PFSK-1 (cell line): ENCODE data around the gene SNRNP200.

ENCODE experiments used
- FOXP2 ChIP-seq: optimal IDR thresholded peaks from 2 replicates; pipeline ENCODE3; 2011; ENCODE audit warnings: borderline replicate concordance, control low read depth, inconsistent platforms; ENCODE audit not compliant: insufficient read depth; ENCODE audit errors: extremely low read length, extremely low read depth
- POLR2AphosphoS5 ChIP-seq: IDR thresholded peaks from 2 replicates; pipeline ENCODE4 v1.6.1; 2012; ENCODE audit warnings: low read depth, mild to moderate bottlenecking, control low read depth, low read length, moderate library complexity
- SIN3A ChIP-seq: IDR thresholded peaks from 2 replicates; pipeline ENCODE4 v1.6.1; 2012; ENCODE audit warnings: mild to moderate bottlenecking, low read length, moderate library complexity, borderline replicate concordance; ENCODE audit not compliant: insufficient read depth
- TAF1 ChIP-seq: IDR thresholded peaks from 2 replicates; pipeline ENCODE4 v1.6.1; 2012; ENCODE audit warnings: low read length, control low read depth, borderline replicate concordance; ENCODE audit not compliant: insufficient read depth
- TF ChIP-seq, protein P1 (sequence below), 2 experiments: IDR thresholded peaks; 2 replicates each; pipeline versions ENCODE4 v1.6.1 to v1.8.0; 2011 to 2012; ENCODE audit warnings: low read depth in 2 of 2, low read length in 2 of 2, control low read depth in 1 of 2, inconsistent platforms in 1 of 2, mild to moderate bottlenecking in 1 of 2, moderate library complexity in 1 of 2; ENCODE audit not compliant: insufficient read depth in 1 of 2

SNRNP200 gene

DNA sequence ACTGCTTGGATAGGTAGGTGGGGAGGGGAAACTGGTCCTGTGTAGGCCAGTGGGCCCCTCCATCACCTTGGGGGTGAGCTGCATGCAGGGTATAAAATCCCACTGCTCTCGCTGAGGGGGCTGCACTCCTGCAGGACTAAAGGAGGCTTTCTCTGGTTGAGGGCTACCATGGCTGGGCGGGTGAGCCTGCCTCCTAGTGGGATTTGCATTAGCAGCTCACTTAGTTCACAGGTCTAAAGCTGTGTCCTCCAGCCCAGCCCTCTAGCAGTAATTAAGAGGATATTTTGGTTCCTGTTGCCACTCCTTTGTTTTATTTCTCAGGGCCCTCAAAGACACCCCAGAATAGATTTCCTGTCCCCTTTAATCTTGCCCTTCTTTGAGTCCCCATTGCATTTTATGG is 64.1 kb downstream of the SNRNP200 start:
- TF ChIP-seq SIN3A (no peak), FOXP2 (no peak), TAF1 (no peak), POLR2AphosphoS5 (no peak)
- TF ChIP-seq, protein P1, sequence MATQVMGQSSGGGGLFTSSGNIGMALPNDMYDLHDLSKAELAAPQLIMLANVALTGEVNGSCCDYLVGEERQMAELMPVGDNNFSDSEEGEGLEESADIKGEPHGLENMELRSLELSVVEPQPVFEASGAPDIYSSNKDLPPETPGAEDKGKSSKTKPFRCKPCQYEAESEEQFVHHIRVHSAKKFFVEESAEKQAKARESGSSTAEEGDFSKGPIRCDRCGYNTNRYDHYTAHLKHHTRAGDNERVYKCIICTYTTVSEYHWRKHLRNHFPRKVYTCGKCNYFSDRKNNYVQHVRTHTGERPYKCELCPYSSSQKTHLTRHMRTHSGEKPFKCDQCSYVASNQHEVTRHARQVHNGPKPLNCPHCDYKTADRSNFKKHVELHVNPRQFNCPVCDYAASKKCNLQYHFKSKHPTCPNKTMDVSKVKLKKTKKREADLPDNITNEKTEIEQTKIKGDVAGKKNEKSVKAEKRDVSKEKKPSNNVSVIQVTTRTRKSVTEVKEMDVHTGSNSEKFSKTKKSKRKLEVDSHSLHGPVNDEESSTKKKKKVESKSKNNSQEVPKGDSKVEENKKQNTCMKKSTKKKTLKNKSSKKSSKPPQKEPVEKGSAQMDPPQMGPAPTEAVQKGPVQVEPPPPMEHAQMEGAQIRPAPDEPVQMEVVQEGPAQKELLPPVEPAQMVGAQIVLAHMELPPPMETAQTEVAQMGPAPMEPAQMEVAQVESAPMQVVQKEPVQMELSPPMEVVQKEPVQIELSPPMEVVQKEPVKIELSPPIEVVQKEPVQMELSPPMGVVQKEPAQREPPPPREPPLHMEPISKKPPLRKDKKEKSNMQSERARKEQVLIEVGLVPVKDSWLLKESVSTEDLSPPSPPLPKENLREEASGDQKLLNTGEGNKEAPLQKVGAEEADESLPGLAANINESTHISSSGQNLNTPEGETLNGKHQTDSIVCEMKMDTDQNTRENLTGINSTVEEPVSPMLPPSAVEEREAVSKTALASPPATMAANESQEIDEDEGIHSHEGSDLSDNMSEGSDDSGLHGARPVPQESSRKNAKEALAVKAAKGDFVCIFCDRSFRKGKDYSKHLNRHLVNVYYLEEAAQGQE (IDR thresholded peaks at IDR 0.05; ENCODE audit: insufficient read depth in 1 of 2, low read depth in 2 of 2, low read length in 2 of 2): no peak

DNA sequence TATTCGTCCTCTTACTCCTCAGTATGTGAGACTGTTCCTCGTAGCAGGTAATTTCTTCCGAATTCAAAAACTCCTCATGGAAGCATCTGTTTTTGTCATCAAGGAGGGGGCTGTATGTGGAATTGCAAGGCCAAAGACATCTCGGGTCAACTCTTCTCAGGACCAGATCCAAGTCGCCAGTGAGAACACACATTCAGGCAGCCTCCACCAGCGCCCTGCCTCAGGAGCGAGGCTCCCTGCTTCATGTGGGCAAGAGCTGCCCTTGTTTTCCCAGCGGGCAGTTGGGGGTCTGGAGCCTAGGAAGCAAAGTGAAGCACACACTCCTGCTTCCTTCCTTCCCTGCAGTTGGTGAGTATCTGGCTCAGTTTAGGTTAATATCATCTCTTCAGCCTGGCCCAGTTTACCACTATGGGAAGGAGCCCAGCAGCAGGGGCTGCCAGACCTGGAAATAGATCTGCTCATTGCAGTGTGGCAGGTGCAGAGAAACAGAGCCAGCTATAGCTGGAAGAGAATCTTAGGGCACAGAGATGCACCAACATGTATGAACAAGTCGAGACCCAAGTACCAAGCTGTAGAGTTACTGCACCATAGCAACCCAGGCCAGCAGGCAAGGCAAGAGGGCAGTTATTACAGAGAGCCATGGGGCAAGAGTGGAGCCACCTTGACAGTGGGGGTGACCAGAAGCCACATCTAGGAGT is 64.9 kb downstream of the SNRNP200 start:
- no peak for TF ChIP-seq TAF1
- TF ChIP-seq SIN3A: no peak
- no peak for TF ChIP-seq FOXP2
- no peak for TF ChIP-seq POLR2AphosphoS5
- TF ChIP-seq, protein P1 (IDR thresholded peaks at IDR 0.05; ENCODE audit: insufficient read depth in 1 of 2, low read depth in 2 of 2, low read length in 2 of 2): no peak

DNA sequence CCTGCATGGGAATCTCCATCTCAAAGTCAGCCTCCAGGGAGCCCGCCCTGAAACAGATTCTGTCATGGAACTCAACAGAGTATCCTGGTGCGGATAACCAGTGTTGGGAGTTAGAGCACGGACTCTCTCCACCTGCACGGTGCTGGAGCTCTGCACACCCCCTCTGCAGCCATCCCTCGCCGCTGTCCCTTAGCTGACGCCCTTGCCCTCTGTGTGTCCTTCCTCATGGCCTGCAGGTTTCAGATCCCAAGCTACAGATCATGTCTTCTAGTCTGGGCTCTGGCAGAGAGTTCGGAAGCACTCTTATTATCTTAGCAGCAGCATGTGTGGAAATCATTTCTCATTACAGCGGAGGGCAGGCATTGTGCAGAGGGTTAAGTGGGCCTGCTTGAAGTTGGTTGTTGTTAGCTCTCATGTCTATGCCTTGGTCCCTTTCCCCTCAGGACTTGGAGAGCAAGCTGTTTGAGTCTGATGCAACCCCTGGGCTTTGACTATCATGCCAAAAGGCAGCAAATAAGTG is 65.5 kb downstream of the SNRNP200 start:
- TF ChIP-seq, protein P1 (IDR thresholded peaks at IDR 0.05; ENCODE audit: insufficient read depth in 1 of 2, low read depth in 2 of 2, low read length in 2 of 2): no peak
- TF ChIP-seq FOXP2 (no peak), SIN3A (no peak), TAF1 (no peak), POLR2AphosphoS5 (no peak)

DNA sequence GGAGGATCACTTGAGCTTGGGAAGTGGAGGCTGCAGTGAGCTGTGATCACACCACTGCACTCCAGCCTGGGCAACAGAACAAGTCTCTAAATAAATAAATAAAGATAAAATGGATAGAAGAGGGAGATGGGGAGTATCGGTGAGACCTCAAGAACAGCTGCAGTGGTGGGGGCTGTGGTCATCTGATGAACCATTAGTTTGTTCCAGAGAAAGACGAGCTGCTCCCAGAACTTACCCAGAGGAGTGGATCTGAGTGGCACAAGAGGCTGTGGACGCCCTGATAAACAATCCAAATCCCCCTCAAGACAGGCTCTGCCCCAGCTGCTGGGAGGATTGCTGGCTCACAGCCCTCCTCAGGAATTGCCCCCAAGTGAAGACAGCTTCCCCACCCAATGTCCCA is 66.3 kb downstream of the SNRNP200 start:
- no peak for TF ChIP-seq FOXP2
- TF ChIP-seq POLR2AphosphoS5: no peak
- no peak for TF ChIP-seq SIN3A
- no peak for TF ChIP-seq TAF1
- TF ChIP-seq, protein P1 (IDR thresholded peaks at IDR 0.05; ENCODE audit: insufficient read depth in 1 of 2, low read depth in 2 of 2, low read length in 2 of 2): no peak
